ENCODE results near the gene IFRD2. TPM values are rescaled to one million over a fixed set of nuclear protein-coding genes. Genes with fewer than 3 reads are reported as not detected.
"Not testable (repeated sequence)": the region's sequence is repeated elsewhere in the genome, so short reads cannot be mapped to it uniquely, and the experiment has no call there.

IFRD2 gene
- total and polyA plus RNA-seq, 4 donors: 34.6 to 58.8 (median 47.0) TPM

DNA sequence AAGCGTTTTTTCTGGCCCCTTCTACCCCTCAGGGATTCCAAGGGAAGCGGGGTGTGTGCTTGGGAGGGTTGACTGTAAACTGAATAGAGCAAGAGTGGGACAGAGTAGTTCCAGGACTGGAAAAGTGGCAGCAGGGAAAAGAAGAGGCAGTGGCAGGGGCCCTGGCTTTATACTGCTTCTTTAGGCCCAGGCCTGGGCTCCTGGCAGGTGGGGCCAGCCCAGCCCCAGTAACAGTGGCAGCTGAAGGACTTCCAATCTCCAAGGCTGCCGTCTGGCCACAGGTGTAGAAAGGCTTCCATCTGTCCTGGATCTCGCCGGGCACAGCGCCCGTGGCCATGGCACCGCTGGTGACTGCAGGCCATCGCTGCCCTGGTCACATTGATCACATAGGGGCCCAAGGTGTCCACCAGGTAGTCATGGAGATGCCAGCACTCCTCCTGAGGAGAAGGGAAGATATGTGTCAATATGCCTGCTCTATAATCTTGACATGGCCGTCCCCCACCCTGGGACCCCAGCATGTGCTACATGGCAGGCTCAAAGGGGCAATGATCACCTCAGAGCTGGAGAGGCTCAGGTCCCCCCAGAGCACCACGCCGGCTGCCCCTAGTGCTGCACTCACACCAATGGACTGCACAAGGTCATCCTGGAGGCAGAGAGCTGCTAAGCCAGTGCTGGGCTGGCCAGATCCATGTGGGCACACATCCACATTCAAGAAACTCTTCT lies 1.0 kb upstream of the IFRD2 start:
- H3K4me3 ChIP-seq (ENCODE audit: low read length in 2 of 2): no peak overlapping the region
- no peaks in the 10 kb centered on the region for H3K9me3 ChIP-seq (ENCODE audit: control insufficient read depth, low read length)
- no peak for ATAC-seq (ENCODE audit: low FRiP score)
- intact Hi-C loops (cut with DNase I): no loop called here
- H3K4me1 ChIP-seq (ENCODE audit: control insufficient read depth in 1 of 2, insufficient read depth in 2 of 2, low read length in 2 of 2): no peaks in the 10 kb centered on the region
- H3K27ac ChIP-seq (ENCODE audit: low read depth in 1 of 2, low read length in 2 of 2): peak overlapping the region in 1 of 2 donors; percentile 87
- no peaks in the 10 kb centered on the region for H3K27me3 ChIP-seq (ENCODE audit: control insufficient read depth in 1 of 2, insufficient read depth in 2 of 2, low read length in 1 of 2)
- WGBS, 2 donors: 70 to 71% methylated on average over 12 of the region's 12 CpGs
- peak in 1 of 2 donors; percentile 55 for DNase-seq
- peaks cover 0 to 2% of the 10 kb centered on the region in 2 donors for H3K36me3 ChIP-seq (ENCODE audit: control insufficient read depth in 1 of 2, insufficient read depth in 2 of 2, low read length in 1 of 2)

DNA sequence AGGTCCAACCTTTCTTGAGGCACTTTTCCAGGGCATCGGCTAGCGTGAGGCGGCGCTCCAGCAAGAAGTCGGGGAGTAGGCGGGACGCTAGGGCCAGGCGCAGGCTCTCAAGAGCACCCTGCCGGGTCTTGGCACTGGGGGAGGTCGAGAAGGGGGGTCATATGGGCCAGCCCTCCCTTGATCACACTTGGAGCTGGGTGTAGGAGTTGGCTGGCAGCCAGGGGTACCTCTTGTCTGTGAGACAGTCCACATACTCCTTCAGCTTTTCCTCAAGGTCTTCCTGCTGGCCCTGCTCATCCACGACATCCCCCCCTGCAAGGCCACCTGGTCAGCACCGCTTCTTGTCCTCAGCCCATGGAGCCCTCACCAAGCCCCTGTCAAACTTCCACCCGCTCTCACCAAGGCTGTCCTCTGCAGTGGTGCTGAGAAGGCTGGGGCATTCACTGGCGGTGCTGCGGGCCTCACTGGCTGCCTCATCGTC lies 2.0 kb downstream of the IFRD2 start:
- Histone ChIP-seq H3K27me3 (ENCODE audit: control insufficient read depth in 1 of 2, insufficient read depth in 2 of 2, low read length in 1 of 2) (no peaks in the 10 kb centered on the region), H3K4me3 (ENCODE audit: low read length in 2 of 2) (no peak overlapping the region), H3K9me3 (ENCODE audit: control insufficient read depth, low read length) (no peaks in the 10 kb centered on the region), H3K4me1 (ENCODE audit: control insufficient read depth in 1 of 2, insufficient read depth in 2 of 2, low read length in 2 of 2) (no peaks in the 10 kb centered on the region), H3K27ac (ENCODE audit: low read depth in 1 of 2, low read length in 2 of 2) (no peak overlapping the region), H3K36me3 (ENCODE audit: control insufficient read depth in 1 of 2, insufficient read depth in 2 of 2, low read length in 1 of 2) (peaks cover 0 to 2% of the 10 kb centered on the region in 2 donors)
- DNase-seq (peak; percentile 56 to 77), ATAC-seq (ENCODE audit: low FRiP score) (no peak)
- intact Hi-C loops (cut with DNase I): no loop called here
- WGBS, 2 donors: 91 to 92% methylated on average over 16 of the region's 16 CpGs

DNA sequence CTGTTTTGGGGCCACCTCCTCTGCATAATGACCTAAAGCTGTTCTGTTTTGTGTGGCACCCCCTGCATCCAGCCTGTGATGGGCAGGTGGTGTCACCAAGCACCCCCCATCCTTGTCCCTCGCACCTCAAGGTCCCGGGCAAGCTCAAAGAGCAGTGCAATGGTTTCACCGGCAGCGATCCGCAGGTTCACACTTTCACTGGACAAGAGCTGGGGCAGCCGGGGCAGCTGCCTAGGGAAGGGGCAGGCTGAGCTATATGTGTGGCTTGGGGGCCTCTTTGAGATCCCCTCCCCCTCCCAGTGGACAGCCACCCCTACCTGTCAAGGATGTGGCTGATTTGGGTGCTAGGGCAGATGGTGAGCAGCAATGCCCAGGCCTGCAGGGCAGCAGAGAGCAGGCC lies 3.1 kb downstream of the IFRD2 start:
- 93 to 94% methylated on average over 6 of the region's 6 CpGs for WGBS, 2 donors

DNA sequence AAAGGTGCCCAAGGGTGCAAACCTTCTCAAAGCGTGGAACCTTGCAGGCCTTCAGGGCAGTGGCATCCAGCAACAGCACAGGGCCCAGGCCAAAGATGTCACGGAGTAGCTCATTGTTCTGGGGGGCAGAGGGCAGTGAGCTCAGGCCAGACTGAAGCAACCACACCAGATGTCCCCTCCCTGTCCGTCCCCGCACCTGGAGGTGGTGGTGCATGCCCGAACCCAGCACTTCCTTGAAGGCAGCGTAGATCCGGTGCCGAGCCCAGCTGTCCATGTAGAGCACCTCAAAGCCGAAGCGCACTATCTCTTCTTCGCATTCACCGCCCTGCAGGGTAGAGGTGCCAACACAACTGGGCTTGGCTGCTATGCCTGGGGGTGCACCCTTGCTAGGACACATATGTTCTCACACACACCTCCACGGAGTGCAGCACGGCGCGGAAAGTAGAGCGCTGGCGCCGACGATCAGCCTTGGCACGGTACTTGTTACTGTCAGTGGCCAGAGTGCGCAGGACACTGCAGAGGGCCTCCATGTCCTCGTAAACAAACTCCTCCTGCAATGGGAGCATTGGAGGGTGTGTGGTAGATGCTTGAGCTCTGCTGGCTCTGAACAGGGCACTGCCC lies 3.7 kb downstream of the IFRD2 start:
- H3K4me1 ChIP-seq (ENCODE audit: control insufficient read depth in 1 of 2, insufficient read depth in 2 of 2, low read length in 2 of 2): no peaks in the 10 kb centered on the region
- ATAC-seq (ENCODE audit: low FRiP score) (no peak), DNase-seq (no peak)
- H3K9me3 ChIP-seq (ENCODE audit: control insufficient read depth, low read length): no peaks in the 10 kb centered on the region
- H3K4me3 ChIP-seq (ENCODE audit: low read length in 2 of 2): no peak overlapping the region
- no peaks in the 10 kb centered on the region for H3K27me3 ChIP-seq (ENCODE audit: control insufficient read depth in 1 of 2, insufficient read depth in 2 of 2, low read length in 1 of 2)
- intact Hi-C loops (cut with DNase I): no loop called here
- 92 to 94% methylated on average over 23 of the region's 23 CpGs for WGBS, 2 donors
- no peak overlapping the region for H3K27ac ChIP-seq (ENCODE audit: low read depth in 1 of 2, low read length in 2 of 2)
- peaks cover 0 to 2% of the 10 kb centered on the region in 2 donors for H3K36me3 ChIP-seq (ENCODE audit: control insufficient read depth in 1 of 2, insufficient read depth in 2 of 2, low read length in 1 of 2)

More for the DNA sequence above, 3.1 kb downstream of the IFRD2 start:
- Histone ChIP-seq H3K4me1 (ENCODE audit: control insufficient read depth in 1 of 2, insufficient read depth in 2 of 2, low read length in 2 of 2) (no peaks in the 10 kb centered on the region), H3K27me3 (ENCODE audit: control insufficient read depth in 1 of 2, insufficient read depth in 2 of 2, low read length in 1 of 2) (no peaks in the 10 kb centered on the region), H3K36me3 (ENCODE audit: control insufficient read depth in 1 of 2, insufficient read depth in 2 of 2, low read length in 1 of 2) (peaks cover 0 to 2% of the 10 kb centered on the region in 2 donors), H3K27ac (ENCODE audit: low read depth in 1 of 2, low read length in 2 of 2) (no peak overlapping the region), H3K9me3 (ENCODE audit: control insufficient read depth, low read length) (no peaks in the 10 kb centered on the region), H3K4me3 (ENCODE audit: low read length in 2 of 2) (no peak overlapping the region)
- no peak for ATAC-seq (ENCODE audit: low FRiP score)
- DNase-seq: no peak
- intact Hi-C loops (cut with DNase I): no loop called here

DNA sequence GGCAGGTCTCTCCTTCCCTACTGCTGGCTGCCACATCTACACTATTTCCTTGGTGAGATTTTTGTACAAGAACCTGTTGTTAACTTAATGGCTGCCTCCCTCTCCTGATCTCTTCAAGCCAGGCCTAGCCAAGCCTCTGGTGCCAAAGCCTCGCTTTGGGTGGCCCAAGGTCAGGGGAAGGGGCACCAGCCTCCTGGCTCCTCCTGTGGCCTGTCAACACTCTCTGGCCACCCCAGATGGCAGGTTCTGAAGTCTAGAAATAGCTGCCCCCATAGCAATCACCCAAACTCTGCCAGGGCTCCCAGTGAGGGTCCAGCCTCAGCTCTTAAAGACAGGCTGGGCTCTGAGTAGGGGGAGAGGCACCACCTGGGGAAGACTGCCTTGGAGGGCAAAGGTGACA lies 5.0 kb downstream of the IFRD2 start:
- Histone ChIP-seq H3K4me1 (ENCODE audit: control insufficient read depth in 1 of 2, insufficient read depth in 2 of 2, low read length in 2 of 2) (no peaks in the 10 kb centered on the region), H3K27ac (ENCODE audit: low read depth in 1 of 2, low read length in 2 of 2) (no peak overlapping the region), H3K4me3 (ENCODE audit: low read length in 2 of 2) (no peak overlapping the region), H3K9me3 (ENCODE audit: control insufficient read depth, low read length) (no peaks in the 10 kb centered on the region), H3K36me3 (ENCODE audit: control insufficient read depth in 1 of 2, insufficient read depth in 2 of 2, low read length in 1 of 2) (peaks cover 0 to 2% of the 10 kb centered on the region in 2 donors), H3K27me3 (ENCODE audit: control insufficient read depth in 1 of 2, insufficient read depth in 2 of 2, low read length in 1 of 2) (no peaks in the 10 kb centered on the region)
- intact Hi-C loops (cut with DNase I): no loop called here
- DNase-seq (no peak), ATAC-seq (ENCODE audit: low FRiP score) (no peak)
- 91 to 100% methylated on average over 1 of the region's 1 CpG for WGBS, 2 donors

DNA sequence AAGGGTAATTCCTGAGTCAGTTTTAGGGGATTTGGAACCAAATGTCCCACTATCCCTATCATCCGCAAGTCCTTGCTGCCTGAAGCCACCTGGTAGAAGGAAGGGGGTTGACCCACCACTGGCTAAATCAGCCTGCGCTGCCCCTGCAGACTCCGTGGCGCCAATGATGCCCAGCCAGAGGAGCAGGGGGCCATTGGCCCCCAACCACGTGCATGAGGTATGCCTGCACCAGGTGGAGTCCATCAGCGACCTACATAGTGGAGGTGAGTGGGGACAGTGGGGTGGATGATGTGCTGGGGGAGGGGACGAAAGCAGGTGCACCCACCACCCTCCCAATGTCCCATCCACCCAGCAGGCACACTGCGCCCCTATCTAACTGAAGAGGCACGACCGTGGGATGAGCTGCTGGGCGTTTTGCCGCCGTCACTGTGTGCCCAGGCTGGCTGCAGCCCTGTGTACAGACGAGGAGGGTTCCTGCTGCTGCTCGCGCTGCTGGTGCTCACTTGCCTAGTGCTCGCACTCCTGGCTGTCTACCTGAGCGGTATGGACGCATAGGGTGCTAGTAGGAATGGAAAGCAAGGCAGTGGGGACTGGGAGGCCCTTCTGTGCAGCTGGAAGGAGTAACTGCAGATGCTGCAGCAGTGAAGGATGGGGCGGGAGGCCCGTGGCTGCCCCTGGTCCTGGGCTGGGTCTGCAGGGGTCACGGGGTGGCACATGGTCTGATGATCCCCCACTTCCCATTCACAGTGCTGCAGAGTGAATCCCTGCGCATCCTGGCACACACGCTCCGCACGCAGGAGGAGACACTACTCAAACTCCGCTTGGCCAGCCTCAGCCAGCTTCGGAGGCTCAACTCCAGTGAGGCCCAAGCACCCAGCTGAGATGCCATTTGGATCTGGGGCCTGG lies 5.7 kb downstream of the IFRD2 start:
- intact Hi-C loops (cut with DNase I): no loop called here
- Histone ChIP-seq H3K4me1 (ENCODE audit: control insufficient read depth in 1 of 2, insufficient read depth in 2 of 2, low read length in 2 of 2) (no peaks in the 10 kb centered on the region), H3K27ac (ENCODE audit: low read depth in 1 of 2, low read length in 2 of 2) (no peak overlapping the region), H3K36me3 (ENCODE audit: control insufficient read depth in 1 of 2, insufficient read depth in 2 of 2, low read length in 1 of 2) (peaks cover 0 to 2% of the 10 kb centered on the region in 2 donors), H3K4me3 (ENCODE audit: low read length in 2 of 2) (no peak overlapping the region), H3K9me3 (ENCODE audit: control insufficient read depth, low read length) (no peaks in the 10 kb centered on the region), H3K27me3 (ENCODE audit: control insufficient read depth in 1 of 2, insufficient read depth in 2 of 2, low read length in 1 of 2) (no peaks in the 10 kb centered on the region)
- 85 to 88% methylated on average over 28 of the region's 28 CpGs for WGBS, 2 donors
- ATAC-seq (ENCODE audit: low FRiP score) (no peak), DNase-seq (no peak)

DNA sequence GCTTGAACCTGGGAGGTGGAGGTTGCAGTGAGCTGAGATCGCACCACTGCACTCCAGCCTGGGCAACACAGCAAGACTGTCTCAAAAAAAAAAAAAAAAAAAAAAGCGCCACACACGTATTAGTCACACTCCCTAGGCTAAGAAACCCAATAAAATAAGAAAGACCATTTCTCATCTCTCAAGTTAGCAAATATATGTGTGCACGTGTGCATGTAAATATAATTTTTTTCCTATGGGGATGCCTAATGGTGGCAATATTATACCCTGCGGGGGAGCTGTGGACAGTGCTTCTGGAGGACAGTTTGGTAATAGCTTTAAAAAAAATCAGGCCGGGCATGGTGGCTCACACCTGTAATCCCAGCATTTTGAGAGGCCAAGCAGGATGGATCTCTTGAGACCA lies 8.1 kb downstream of the IFRD2 start:
- H3K9me3 ChIP-seq (ENCODE audit: control insufficient read depth, low read length); ATAC-seq (ENCODE audit: low FRiP score); H3K27ac ChIP-seq (ENCODE audit: low read depth in 1 of 2, low read length in 2 of 2); H3K36me3 ChIP-seq (ENCODE audit: control insufficient read depth in 1 of 2, insufficient read depth in 2 of 2, low read length in 1 of 2); intact Hi-C loops (cut with DNase I); H3K4me3 ChIP-seq (ENCODE audit: low read length in 2 of 2); H3K4me1 ChIP-seq (ENCODE audit: control insufficient read depth in 1 of 2, insufficient read depth in 2 of 2, low read length in 2 of 2); H3K27me3 ChIP-seq (ENCODE audit: control insufficient read depth in 1 of 2, insufficient read depth in 2 of 2, low read length in 1 of 2); DNase-seq: not testable (repeated sequence)
- 80 to 84% methylated on average over 6 of the region's 6 CpGs for WGBS, 2 donors

DNA sequence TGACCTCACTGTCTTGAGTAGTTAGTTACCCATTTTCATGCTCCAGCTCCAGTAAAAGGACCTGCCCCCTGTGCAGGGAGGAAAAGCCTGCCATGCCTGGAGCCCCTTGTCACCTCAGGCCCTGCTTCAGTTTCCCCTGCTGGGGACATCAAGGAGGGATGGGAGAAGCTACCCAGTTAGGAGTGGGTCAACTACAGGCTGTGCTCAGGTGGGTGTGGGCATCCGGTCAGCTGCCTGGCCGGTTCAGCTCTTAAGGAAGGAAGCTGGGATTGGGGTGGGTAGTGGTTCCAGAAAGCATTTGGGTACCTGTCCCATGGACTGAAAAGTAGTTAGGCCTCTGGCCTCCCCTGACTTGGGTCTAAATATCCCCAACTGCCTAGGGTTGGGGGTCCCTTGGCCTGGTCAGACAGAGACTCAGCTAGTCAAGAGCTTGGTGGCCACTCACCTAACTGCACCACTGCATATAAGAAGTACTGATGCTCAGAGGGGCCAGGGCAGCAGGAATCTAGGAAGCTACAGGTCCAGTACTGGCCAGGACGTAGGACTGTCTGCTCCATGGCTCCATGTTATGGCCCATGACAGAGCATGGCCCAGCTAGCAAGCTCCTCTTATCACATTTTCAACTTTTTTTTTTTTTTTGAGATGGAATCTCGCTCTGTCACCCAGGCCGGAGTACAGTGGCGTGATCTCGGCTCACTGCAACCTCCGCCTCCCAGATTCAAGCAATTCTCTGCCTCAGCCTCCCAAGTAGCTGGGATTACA lies 12.8 kb downstream of the IFRD2 start:
- Histone ChIP-seq H3K9me3 (ENCODE audit: control insufficient read depth, low read length) (no peaks in the 10 kb centered on the region), H3K36me3 (ENCODE audit: control insufficient read depth in 1 of 2, insufficient read depth in 2 of 2, low read length in 1 of 2) (no peaks in the 10 kb centered on the region), H3K27me3 (ENCODE audit: control insufficient read depth in 1 of 2, insufficient read depth in 2 of 2, low read length in 1 of 2) (no peaks in the 10 kb centered on the region), H3K27ac (ENCODE audit: low read depth in 1 of 2, low read length in 2 of 2) (no peak overlapping the region), H3K4me1 (ENCODE audit: control insufficient read depth in 1 of 2, insufficient read depth in 2 of 2, low read length in 2 of 2) (no peaks in the 10 kb centered on the region), H3K4me3 (ENCODE audit: low read length in 2 of 2) (no peak overlapping the region)
- ATAC-seq (ENCODE audit: low FRiP score) (no peak), DNase-seq (peak in 1 of 2 donors; percentile 37)
- WGBS, 2 donors: 93 to 94% methylated on average over 8 of the region's 8 CpGs
- intact Hi-C loops (cut with DNase I): loop anchor here in 1 of 2 donors (10.0 kb wide), 1 partner anchor 155 kb away; no protein-coding TSS in a partner anchor

Measured in aorta (tissue), 5 donors.